Measurements from ENCODE around the gene JMJD6.
A peak's percentile ranks its signal among the peaks of the same experiment; 100 is the strongest.
"Not testable (repeated sequence)": the region's sequence is repeated elsewhere in the genome, so short reads cannot be mapped to it uniquely, and the experiment has no call there.

The JMJD6 gene

GRCh38 chr17:76726231-76726775 is at the start of gene JMJD6:
JMJD6 (minus strand) TSS chr17:76726606; CDS start chr17:76726475, 131 bp downstream.
- peak; percentile 64 to 93 for DNase-seq

- DNase-seq, result no peak
Observed at GRCh38 chr17:76775021-76775600, 48.7 kb upstream of the JMJD6 start.

GRCh38 chr17:76772842-76773525 is 46.6 kb upstream of the JMJD6 start:
- DNase-seq, result no peak

GRCh38 chr17:76758570-76758969 is 32.2 kb upstream of the JMJD6 start:
- no peak for DNase-seq

- DNase-seq, result no peak
Observed at GRCh38 chr17:76757256-76757655, 30.9 kb upstream of the JMJD6 start.

GRCh38 chr17:76755285-76755684 is 28.9 kb upstream of the JMJD6 start:
- DNase-seq, result no peak

GRCh38 chr17:76753061-76753961 is 26.9 kb upstream of the JMJD6 start:
- DNase-seq, result no peak

GRCh38 chr17:76752006-76752405 is 25.6 kb upstream of the JMJD6 start:
- no peak for DNase-seq

- DNase-seq, result no peak
Observed at GRCh38 chr17:76751416-76751993, 25.1 kb upstream of the JMJD6 start.

- DNase-seq, result no peak
Observed at GRCh38 chr17:76748657-76749056, 22.3 kb upstream of the JMJD6 start.

- no peak for DNase-seq
Observed at GRCh38 chr17:76747716-76748363, 21.4 kb upstream of the JMJD6 start.

- not testable (repeated sequence) for DNase-seq
Observed at GRCh38 chr17:76745785-76746184, 19.4 kb upstream of the JMJD6 start.

- no peak for DNase-seq
Observed at GRCh38 chr17:76744747-76745146, 18.3 kb upstream of the JMJD6 start.

- no peak for DNase-seq
Observed at GRCh38 chr17:76742958-76743357, 16.6 kb upstream of the JMJD6 start.

GRCh38 chr17:76740329-76741118 is 14.1 kb upstream of the JMJD6 start:
- DNase-seq, result no peak

GRCh38 chr17:76739568-76740115 is 13.2 kb upstream of the JMJD6 start:
- not testable (repeated sequence) for DNase-seq

- no peak for DNase-seq
Observed at GRCh38 chr17:76738468-76738850, 12.1 kb upstream of the JMJD6 start.

- DNase-seq, result peak; percentile 88 to 93
Observed at GRCh38 chr17:76737676-76738467, 11.5 kb upstream of the JMJD6 start, which contains the start of gene MFSD11. MFSD11 (plus strand) TSS chr17:76738119; CDS start chr17:76738353, 234 bp downstream.

GRCh38 chr17:76737082-76737675 is 10.8 kb upstream of the JMJD6 start, which contains the start of gene SRSF2:
SRSF2 (minus strand) TSS chr17:76737331; CDS start chr17:76737160, 171 bp downstream.
- peak; percentile 95 to 96 for DNase-seq
